Activated CD8-positive, alpha-beta memory T cell treated with anti-CD3 and anti-CD28 coated beads, Interleukin-2, amount 10 ng/mL, durations not matched to agents 7 days and 5 days (primary cell): ENCODE results near the gene ZNF679. TPM values are rescaled to one million over a fixed set of nuclear protein-coding genes. Genes with fewer than 3 reads are reported as not detected.

Experiments
- total RNA-seq, 2 experiments: library from RNA; stranded (reverse); gene quantifications; one replicate each; pipeline ENCODE4 v1.2.3, GENCODE V29; 2021

The ZNF679 gene
- total RNA-seq, 2 experiments from 2014 or later = not detected

Other genes with a start within 250 kb of the ZNF679 start
- not detected for gene ZNF722, start 229.6 kb upstream of the ZNF679 start, total RNA-seq
- not detected for gene ZNF727, start 183.0 kb upstream of the ZNF679 start, total RNA-seq
- gene ZNF735, start 21.3 kb upstream of the ZNF679 start, total RNA-seq = not detected
- gene ZNF736, start 85.5 kb downstream of the ZNF679 start, total RNA-seq = 10 to 100 TPM; 20.1 to 28.7 TPM